Common myeloid progenitor, CD34-positive (primary cell): ENCODE data around the gene TPRX2.
"Not testable (repeated sequence)": the region's sequence is repeated elsewhere in the genome, so short reads cannot be mapped to it uniquely, and the experiment has no call there.

Experiments used
- CTCF ChIA-PET: fragments of 350-600 bp; sonication (Branson Sonifier 250); formaldehyde crosslinking; loops from one replicate; lab custom pipeline; 2021; ENCODE audit warnings: antibody characterized with exemption; lab: Charles Lee
- POLR2A ChIA-PET: fragments of 350-600 bp; sonication (Branson Sonifier 250); formaldehyde crosslinking; loops from one replicate; lab custom pipeline; 2021; ENCODE audit warnings: antibody characterized with exemption; lab: Charles Lee
- DNase-seq, 3 donors: peaks; one replicate each; pipeline versions ENCODE4 v3.0.0 to v3.0.0-alpha.2; 2013
- H3K27ac ChIP-seq, 2 experiments: 1 replicate in 1 of 2; 2 replicates in 1 of 2; pipeline ENCODE4 v1.7.0; 2013; ENCODE audit warnings: inconsistent platforms in 2 of 2, low read length in 2 of 2, mild to moderate bottlenecking in 2 of 2, low read depth in 1 of 2, moderate library complexity in 1 of 2; ENCODE audit not compliant: severe bottlenecking in 2 of 2, insufficient read depth in 1 of 2, poor library complexity in 1 of 2
- H3K27me3 ChIP-seq, 5 experiments: replicated peaks in 2 of 5; 1 replicate in 3 of 5; 2 replicates in 2 of 5; pipeline versions ENCODE4 v1.6.1 to v1.7.0; 2013; ENCODE audit warnings: low read length in 4 of 5, mild to moderate bottlenecking in 2 of 5, moderate library complexity in 2 of 5, inconsistent platforms in 1 of 5; ENCODE audit not compliant: insufficient read depth in 5 of 5, control insufficient read depth in 4 of 5
- H3K36me3 ChIP-seq, 4 experiments: 1 replicate in 2 of 4; 2 replicates in 2 of 4; pipeline versions ENCODE4 v1.6.1 to v1.7.0; 2013; ENCODE audit warnings: low read length in 3 of 4, control low read depth in 1 of 4, mild to moderate bottlenecking in 1 of 4; ENCODE audit not compliant: control insufficient read depth in 4 of 4, insufficient read depth in 4 of 4
- H3K4me1 ChIP-seq, 4 experiments: 1 replicate in 3 of 4; 2 replicates in 1 of 4; pipeline versions ENCODE4 v1.6.1 to v1.7.1; 2013; ENCODE audit warnings: low read length in 3 of 4, mild to moderate bottlenecking in 3 of 4, control low read depth in 1 of 4, inconsistent platforms in 1 of 4, moderate library complexity in 1 of 4; ENCODE audit not compliant: control insufficient read depth in 4 of 4, insufficient read depth in 4 of 4; ENCODE audit errors: control extremely low read depth in 1 of 4
- H3K4me3 ChIP-seq, 7 experiments: 1 replicate in 4 of 7; 2 replicates in 3 of 7; pipeline versions ENCODE4 v1.5.1 to v1.7.0; 2013; ENCODE audit warnings: mild to moderate bottlenecking in 7 of 7, low read length in 6 of 7, moderate library complexity in 6 of 7, inconsistent platforms in 2 of 7, low read depth in 2 of 7, control low read depth in 1 of 7; ENCODE audit not compliant: insufficient read depth in 4 of 7, control insufficient read depth in 1 of 7; ENCODE audit errors: extremely low read depth in 1 of 7
- H3K9me3 ChIP-seq, 5 experiments: 1 replicate in 4 of 5; 2 replicates in 1 of 5; pipeline versions ENCODE4 v1.6.1 to v1.7.1; 2013; ENCODE audit warnings: low read length in 4 of 5, mild to moderate bottlenecking in 2 of 5, inconsistent platforms in 1 of 5, low read depth in 1 of 5, moderate library complexity in 1 of 5; ENCODE audit not compliant: control insufficient read depth in 4 of 5, insufficient read depth in 2 of 5; ENCODE audit errors: control extremely low read depth in 1 of 5
- WGBS: methylation state at CpG from one replicate; pipeline ENCODE4 v1.1.5; 2013; ENCODE audit not compliant: insufficient coverage; 5-methylcytosine and 5-hydroxymethylcytosine counted together

The TPRX2 gene

GRCh38 chr19:47839913-47840312 lies 19.1 kb upstream of the TPRX2 start:
- Histone ChIP-seq H3K4me3 (no peak overlapping the region), H3K27ac (no peak overlapping the region), H3K4me1 (peaks cover 0 to 4% (median 0%) of the 10 kb centered on the region in 4 experiments), H3K9me3 (no peaks in the 10 kb centered on the region), H3K27me3 (peaks cover 0 to 2% (median 0%) of the 10 kb centered on the region in 5 experiments), H3K36me3 (no peaks in the 10 kb centered on the region)
- DNase-seq, result no peak
- POLR2A ChIA-PET, result no interaction called here
- CTCF ChIA-PET, result interaction anchor here (1.3 kb wide), 1 partner anchor 9 kb away, joined by 4 read pairs; no protein-coding TSS in a partner anchor
- WGBS, result 52% methylated on average over 10 of the region's 10 CpGs

DNA sequence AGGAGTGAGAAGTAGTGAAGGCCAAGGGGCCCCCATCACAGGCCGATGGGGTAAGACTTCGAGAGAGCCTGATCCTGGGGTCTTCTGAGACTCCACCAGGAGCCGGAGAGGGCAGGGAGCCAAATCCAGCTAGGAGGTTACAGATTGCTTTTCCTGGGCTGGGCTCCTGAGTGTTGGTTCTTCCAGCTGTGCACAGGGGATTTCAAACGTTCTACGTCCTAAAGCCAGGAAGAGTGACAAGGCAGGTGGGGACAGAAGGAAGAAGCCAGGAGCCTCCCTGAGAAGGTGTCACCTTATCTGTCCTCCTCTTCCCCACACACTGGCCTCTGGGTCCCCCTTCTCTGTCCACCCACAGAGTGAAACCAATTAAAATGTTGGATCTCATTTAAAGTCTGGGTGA lies 16.1 kb upstream of the TPRX2 start:
- H3K4me3 ChIP-seq, result no peak overlapping the region
- no peaks in the 10 kb centered on the region for H3K9me3 ChIP-seq
- CTCF ChIA-PET, result no interaction called here
- peaks cover 0 to 4% (median 0%) of the 10 kb centered on the region in 4 experiments for H3K4me1 ChIP-seq
- whole genome bisulfite sequencing, result 90% methylated on average over 4 of the region's 5 CpGs
- H3K27me3 ChIP-seq, result peaks cover 0 to 6% (median 2%) of the 10 kb centered on the region in 5 experiments
- DNase-seq, result no peak
- POLR2A ChIA-PET, result no interaction called here
- no peaks in the 10 kb centered on the region for H3K36me3 ChIP-seq
- H3K27ac ChIP-seq, result no peak overlapping the region

GRCh38 chr19:47848425-47848822 lies 10.6 kb upstream of the TPRX2 start:
- CTCF ChIA-PET, result interaction anchor here (1.2 to 1.6 kb wide), 2 partner anchors 9 to 20 kb away, joined by 3 to 4 read pairs; no protein-coding TSS in a partner anchor

DNA sequence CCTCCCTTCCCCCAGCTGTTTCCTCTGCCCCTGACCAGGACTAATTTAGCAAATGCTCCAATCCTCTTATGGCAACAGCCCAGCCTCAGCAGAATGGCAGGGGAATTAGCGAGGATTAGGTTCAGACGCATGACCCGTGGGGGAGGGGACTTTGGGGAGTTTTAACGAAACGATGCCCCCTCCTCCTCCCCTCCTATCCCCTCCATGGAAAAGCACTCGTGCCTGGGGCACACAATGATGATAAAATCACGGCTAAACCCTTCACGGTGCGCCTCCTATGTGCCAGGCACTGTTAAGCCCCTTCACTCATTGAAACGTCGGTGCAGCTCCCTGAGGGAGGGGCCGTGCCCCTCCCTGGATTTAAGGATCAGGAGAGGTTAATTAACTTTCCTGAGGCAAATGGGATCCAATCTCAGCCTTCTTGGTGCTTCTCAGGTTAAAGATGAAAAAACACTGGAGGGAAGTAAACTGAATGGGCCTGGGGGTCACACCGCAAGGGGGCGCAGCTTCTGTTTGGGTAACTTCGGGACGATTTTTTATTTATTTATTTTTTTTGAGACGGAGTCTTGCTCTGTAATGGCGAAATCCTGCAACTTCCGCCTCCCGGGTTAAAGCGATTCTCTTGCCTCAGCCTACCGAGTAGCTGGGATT lies 10.1 kb upstream of the TPRX2 start:
- H3K9me3 ChIP-seq, result peaks cover 0 to 2% (median 0%) of the 10 kb centered on the region in 5 experiments
- H3K4me3 ChIP-seq, result no peak overlapping the region
- DNase-seq, result peak; percentile 48 to 72 (median 68)
- ChIA-PET CTCF (interaction anchor here (1.0 to 2.1 kb wide), 3 partner anchors 9 to 14 kb away, joined by 3 to 6 read pairs (median 4); no protein-coding TSS in a partner anchor), POLR2A (interaction anchor here (0.5 kb wide), 1 partner anchor 140 kb away, joined by 3 read pairs; no protein-coding TSS in a partner anchor)
- H3K27ac ChIP-seq, result no peak overlapping the region
- peaks cover 0 to 52% (median 12%) of the 10 kb centered on the region in 5 experiments for H3K27me3 ChIP-seq
- H3K36me3 ChIP-seq, result no peaks in the 10 kb centered on the region
- 11% methylated on average over 6 of the region's 22 CpGs for WGBS
- H3K4me1 ChIP-seq, result no peaks in the 10 kb centered on the region

More at GRCh38 chr19:47848425-47848822, 10.6 kb upstream of the TPRX2 start:
- peaks cover 0 to under 1% (median 0%) of the 10 kb centered on the region in 4 experiments for H3K4me1 ChIP-seq
- H3K27ac ChIP-seq, result no peak overlapping the region
- H3K4me3 ChIP-seq, result no peak overlapping the region
- peaks cover 0 to 2% (median 0%) of the 10 kb centered on the region in 5 experiments for H3K9me3 ChIP-seq
- DNase-seq, result no peak
- POLR2A ChIA-PET, result no interaction called here
- H3K36me3 ChIP-seq, result no peaks in the 10 kb centered on the region
- peaks cover 0 to 47% (median 12%) of the 10 kb centered on the region in 5 experiments for H3K27me3 ChIP-seq
- 60% methylated on average over 8 of the region's 10 CpGs for WGBS

GRCh38 chr19:47853003-47853402 lies 6.0 kb upstream of the TPRX2 start:
- no peaks in the 10 kb centered on the region for H3K36me3 ChIP-seq
- DNase-seq, result no peak
- H3K27ac ChIP-seq, result no peak overlapping the region
- WGBS, result 67% methylated on average over 2 of the region's 5 CpGs
- no peaks in the 10 kb centered on the region for H3K4me1 ChIP-seq
- H3K9me3 ChIP-seq, result peaks cover 0 to 2% (median 0%) of the 10 kb centered on the region in 5 experiments
- peaks cover 0 to 48% (median 12%) of the 10 kb centered on the region in 5 experiments for H3K27me3 ChIP-seq
- POLR2A ChIA-PET, result no interaction called here
- CTCF ChIA-PET, result interaction anchor here (0.7 to 1.6 kb wide), 2 partner anchors 10 to 25 kb away, joined by 3 to 5 read pairs; no protein-coding TSS in a partner anchor
- no peak overlapping the region for H3K4me3 ChIP-seq

- no peaks in the 10 kb centered on the region for H3K4me1 ChIP-seq
- no peaks in the 10 kb centered on the region for H3K9me3 ChIP-seq
- peaks cover 0 to 34% (median 3%) of the 10 kb centered on the region in 5 experiments for H3K27me3 ChIP-seq
- ChIA-PET CTCF (no interaction called here), POLR2A (no interaction called here)
- H3K4me3 ChIP-seq, result no peak overlapping the region
- H3K36me3 ChIP-seq, result no peaks in the 10 kb centered on the region
- DNase-seq, result no peak
- H3K27ac ChIP-seq, result no peak overlapping the region
- WGBS, result 18% methylated on average over 3 of the region's 4 CpGs
Observed at GRCh38 chr19:47854459-47854858, 4.6 kb upstream of the TPRX2 start.

- POLR2A ChIA-PET, H3K4me1 ChIP-seq, H3K36me3 ChIP-seq, H3K4me3 ChIP-seq, H3K27ac ChIP-seq, CTCF ChIA-PET, H3K9me3 ChIP-seq, DNase-seq: not testable (repeated sequence)
- WGBS, result 94% methylated on average over 9 of the region's 9 CpGs
- H3K27me3 ChIP-seq, result peaks cover 0 to 22% (median 0%) of the 10 kb centered on the region in 5 experiments
Observed at GRCh38 chr19:47858231-47858630, 804 bp upstream of the TPRX2 start.
